Small intestine (tissue), 7 donors: Measurements from ENCODE around the gene SLC8A1. TPM values are rescaled to one million over a fixed set of nuclear protein-coding genes. Genes with fewer than 3 reads are reported as not detected.

Source experiments
- DNase-seq, 2 donors: peaks; one replicate each; pipeline versions ENCODE4 v3.0.0 to v3.0.0-alpha.2; 2013
- FAIRE-seq: peaks from 2 replicates; lab custom pipeline; 2012; peaks lifted over from hg19 to GRCh38; lab: Jason Lieb, UNC
- H3K27ac ChIP-seq, 3 donors: one replicate each; pipeline ENCODE4 v1.5.1; 2013; ENCODE audit warnings: low read length in 2 of 3, mild to moderate bottlenecking in 2 of 3, control low read depth in 1 of 3, inconsistent platforms in 1 of 3, low read depth in 1 of 3, moderate library complexity in 1 of 3
- H3K27me3 ChIP-seq, 3 donors: one replicate each; pipeline ENCODE4 v1.6.1; 2013; ENCODE audit warnings: low read length in 3 of 3, inconsistent platforms in 1 of 3; ENCODE audit not compliant: control insufficient read depth in 3 of 3, insufficient read depth in 3 of 3
- H3K36me3 ChIP-seq, 3 donors: one replicate each; pipeline ENCODE4 v1.6.1; 2013; ENCODE audit warnings: low read length in 3 of 3, inconsistent platforms in 1 of 3, low read depth in 1 of 3, mild to moderate bottlenecking in 1 of 3, moderate library complexity in 1 of 3; ENCODE audit not compliant: control insufficient read depth in 3 of 3, insufficient read depth in 2 of 3
- H3K4me1 ChIP-seq, 3 donors: one replicate each; pipeline ENCODE4 v1.6.1; 2013; ENCODE audit warnings: low read length in 2 of 3, inconsistent platforms in 1 of 3, low read depth in 1 of 3, mild to moderate bottlenecking in 1 of 3, moderate library complexity in 1 of 3; ENCODE audit not compliant: control insufficient read depth in 3 of 3, insufficient read depth in 2 of 3
- H3K4me3 ChIP-seq, 3 donors: one replicate each; pipeline ENCODE4 v1.5.1; 2013; ENCODE audit warnings: low read length in 3 of 3, control low read depth in 1 of 3, inconsistent platforms in 1 of 3, low read depth in 1 of 3, mild to moderate bottlenecking in 1 of 3, moderate library complexity in 1 of 3
- H3K9me3 ChIP-seq, 2 donors: one replicate each; pipeline ENCODE4 v1.6.1; 2013; ENCODE audit warnings: low read depth in 1 of 2, low read length in 1 of 2; ENCODE audit not compliant: control insufficient read depth in 2 of 2, insufficient read depth in 1 of 2
- WGBS, 3 donors: extraction: QIAGEN DNeasy Blood & Tissue Kit; methylation state at CpG; one replicate each; pipeline ENCODE4 v1.1.7; 2013; 5-methylcytosine and 5-hydroxymethylcytosine counted together
- polyA plus RNA-seq, 4 donors: library from polyadenylated mRNA; stranded (reverse) in 3 of 4; unstranded in 1 of 4; fragments of 200-250 nt in 3 of 4; fragments of 120-200 nt in 1 of 4; gene quantifications; one replicate each; pipeline versions ENCODE4 v1.2.1 to v1.2.3, GENCODE V29; 2013
- donor health status: healthy with polysubstance abuse.
- donor health status: control.
- donor health status: control.
- donor health status: Bipolar disorder and iron deficiency.
- donor health status: healthy.

Gene SLC8A1
- polyA plus RNA-seq, 4 donors, result 0.22 to 5.6 (median 1.9) TPM

GRCh38 chr2:40397765-40398164 is 54.1 kb downstream of the SLC8A1 start:
- Histone ChIP-seq H3K9me3 (no peaks in the 10 kb centered on the region), H3K4me3 (no peak overlapping the region), H3K27me3 (no peaks in the 10 kb centered on the region), H3K36me3 (no peaks in the 10 kb centered on the region), H3K4me1 (peaks cover 0 to 2% (median 0%) of the 10 kb centered on the region in 3 donors), H3K27ac (no peak overlapping the region)
- WGBS, 3 donors, result 85 to 94% (median 86%) methylated on average over 1 of the region's 1 CpG
- DNase-seq, result no peak
- no peak for FAIRE-seq

DNA sequence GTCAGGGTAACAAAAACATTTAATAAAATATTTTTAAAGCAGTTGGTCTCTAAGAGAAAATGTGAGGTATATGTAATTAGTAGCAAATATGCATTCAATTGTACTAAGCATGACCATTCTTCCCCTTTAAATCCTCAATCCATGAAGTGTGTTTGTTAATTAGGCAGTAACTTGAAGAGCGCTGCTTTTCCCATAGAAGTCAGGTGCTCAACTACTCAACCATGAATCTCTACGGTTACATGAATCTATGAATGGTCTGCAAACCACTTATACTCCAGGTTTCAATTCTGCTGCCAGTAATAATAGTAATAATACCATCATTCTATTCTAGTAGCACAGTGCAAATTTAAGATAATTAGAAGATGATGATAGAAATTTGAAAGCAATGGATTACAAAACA is 55.8 kb downstream of the SLC8A1 start:
- no peak overlapping the region for H3K27ac ChIP-seq
- WGBS, 3 donors, result 81 to 86% (median 81%) methylated on average over 2 of the region's 2 CpGs
- no peaks in the 10 kb centered on the region for H3K27me3 ChIP-seq
- no peak for FAIRE-seq
- H3K4me1 ChIP-seq, result peaks cover 0 to 6% (median 0%) of the 10 kb centered on the region in 3 donors
- no peak overlapping the region for H3K4me3 ChIP-seq
- no peaks in the 10 kb centered on the region for H3K9me3 ChIP-seq
- H3K36me3 ChIP-seq, result no peaks in the 10 kb centered on the region
- DNase-seq, result no peak

GRCh38 chr2:40395169-40396073 is 56.5 kb downstream of the SLC8A1 start:
- Histone ChIP-seq H3K27me3 (no peaks in the 10 kb centered on the region), H3K4me1 (peaks cover 0 to 6% (median 0%) of the 10 kb centered on the region in 3 donors), H3K4me3 (no peak overlapping the region), H3K36me3 (no peaks in the 10 kb centered on the region), H3K9me3 (no peaks in the 10 kb centered on the region), H3K27ac (no peak overlapping the region)
- no peak for FAIRE-seq
- 50 to 63% (median 62%) methylated on average over 4 of the region's 4 CpGs for WGBS, 3 donors
- DNase-seq, result no peak

DNA sequence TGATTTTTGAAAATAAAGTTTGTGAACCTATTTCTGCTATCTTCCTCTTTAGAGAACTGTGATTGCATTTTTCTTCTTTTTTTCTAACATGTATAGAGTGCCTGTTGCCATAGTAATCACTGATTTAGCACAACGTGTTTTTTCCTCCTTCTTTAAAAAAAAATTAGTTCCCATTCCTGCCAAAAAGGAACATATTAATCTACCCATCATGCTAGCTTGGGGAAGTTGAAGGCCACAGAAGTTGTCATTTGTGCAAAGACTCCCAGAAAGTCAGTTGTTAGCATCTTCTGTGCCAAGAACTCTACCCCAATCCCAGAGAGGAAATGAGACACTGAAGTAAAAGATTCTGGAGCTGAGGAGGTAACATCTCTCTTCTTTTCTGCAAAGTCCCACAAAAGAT is 57.3 kb downstream of the SLC8A1 start:
- no peaks in the 10 kb centered on the region for H3K36me3 ChIP-seq
- 29 to 62% (median 43%) methylated on average over 1 of the region's 1 CpG for WGBS, 3 donors
- no peaks in the 10 kb centered on the region for H3K9me3 ChIP-seq
- H3K27me3 ChIP-seq, result no peaks in the 10 kb centered on the region
- no peak overlapping the region for H3K4me3 ChIP-seq
- FAIRE-seq, result no peak
- DNase-seq, result no peak
- H3K27ac ChIP-seq, result no peak overlapping the region
- peaks cover 0 to 6% (median 0%) of the 10 kb centered on the region in 3 donors for H3K4me1 ChIP-seq

DNA sequence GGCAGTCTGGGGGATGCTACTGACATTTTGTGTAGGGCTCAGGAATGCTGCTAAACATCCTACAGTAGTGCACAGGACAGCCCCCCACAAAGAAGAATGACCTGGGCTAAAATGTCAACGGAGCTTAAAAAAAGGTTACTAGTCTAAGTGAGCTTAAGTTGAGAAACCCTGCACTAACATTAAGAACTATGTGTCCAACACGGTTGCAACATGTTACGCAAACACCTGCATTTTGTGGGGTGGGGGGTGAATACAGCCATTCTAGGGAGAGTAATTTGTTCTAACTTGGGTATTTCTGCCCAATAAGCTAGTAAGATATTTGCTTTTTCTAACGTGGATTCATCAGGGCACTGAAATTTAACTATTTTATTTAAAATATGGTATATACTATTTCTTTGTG is 57.9 kb downstream of the SLC8A1 start:
- Histone ChIP-seq H3K27ac (no peak overlapping the region), H3K36me3 (no peaks in the 10 kb centered on the region), H3K27me3 (no peaks in the 10 kb centered on the region), H3K4me1 (peaks cover 0 to 6% (median 0%) of the 10 kb centered on the region in 3 donors), H3K4me3 (no peak overlapping the region), H3K9me3 (no peaks in the 10 kb centered on the region)
- DNase-seq (no peak), FAIRE-seq (no peak)
- WGBS, 3 donors, result 78 to 93% (median 87%) methylated on average over 4 of the region's 4 CpGs

- no peaks in the 10 kb centered on the region for H3K9me3 ChIP-seq
- H3K36me3 ChIP-seq, result no peaks in the 10 kb centered on the region
- H3K27me3 ChIP-seq, result no peaks in the 10 kb centered on the region
- H3K4me3 ChIP-seq, result no peak overlapping the region
- FAIRE-seq, result no peak
- WGBS, 3 donors, result 81 to 85% (median 83%) methylated on average over 5 of the region's 5 CpGs
- no peak for DNase-seq
- H3K4me1 ChIP-seq, result peaks cover 0 to 4% (median 3%) of the 10 kb centered on the region in 3 donors
- no peak overlapping the region for H3K27ac ChIP-seq
These were observed 63.7 kb downstream of the SLC8A1 start for GRCh38 chr2:40388161-40388560.

DNA sequence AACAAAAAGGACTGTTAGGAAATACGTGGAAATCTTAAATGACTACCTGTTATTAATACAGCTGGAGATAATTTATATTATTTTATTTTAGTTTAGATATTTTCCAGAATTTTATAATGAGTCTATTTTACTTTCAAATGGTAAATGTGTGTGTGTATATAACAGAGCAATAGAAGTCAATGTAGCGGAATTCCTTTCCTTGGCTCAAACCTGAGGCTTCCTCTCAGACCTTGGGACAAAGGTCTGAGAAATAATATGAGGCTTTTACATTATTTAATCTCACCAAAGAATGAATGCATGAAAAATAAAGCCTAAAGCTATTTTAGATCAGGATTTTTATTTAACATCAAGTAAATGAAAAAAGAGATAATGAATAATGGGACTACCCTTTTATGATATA is 65.7 kb downstream of the SLC8A1 start:
- no peak for FAIRE-seq
- Histone ChIP-seq H3K27me3 (no peaks in the 10 kb centered on the region), H3K36me3 (no peaks in the 10 kb centered on the region), H3K4me3 (no peak overlapping the region), H3K27ac (no peak overlapping the region), H3K4me1 (peaks cover 0 to 3% (median 0%) of the 10 kb centered on the region in 3 donors), H3K9me3 (peaks cover 0 to 5% of the 10 kb centered on the region in 2 donors)
- DNase-seq, result no peak
- WGBS, 3 donors, result 47 to 66% (median 50%) methylated on average over 2 of the region's 2 CpGs

DNA sequence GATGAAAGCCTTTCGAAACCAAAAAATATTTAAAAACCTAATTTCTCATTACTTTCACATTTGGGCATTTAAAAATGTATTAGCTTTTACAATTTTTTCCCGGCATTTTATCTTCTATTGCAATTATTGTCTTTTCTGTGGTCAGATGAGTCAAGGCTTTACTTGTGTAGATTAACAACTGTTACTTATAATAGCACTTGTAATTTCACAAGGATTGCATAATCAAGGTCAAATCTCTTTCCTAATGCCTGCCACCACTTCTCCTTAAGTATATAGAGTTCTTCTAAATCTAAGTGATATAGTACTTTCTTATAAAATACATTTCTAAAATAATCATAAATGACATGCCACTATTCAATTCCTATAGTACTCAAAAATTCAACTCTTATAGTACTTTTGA is 67.2 kb downstream of the SLC8A1 start:
- Histone ChIP-seq H3K27me3 (no peaks in the 10 kb centered on the region), H3K9me3 (peaks cover 0 to 12% of the 10 kb centered on the region in 2 donors), H3K27ac (no peak overlapping the region), H3K4me1 (peaks cover 0 to 3% (median 0%) of the 10 kb centered on the region in 3 donors), H3K36me3 (no peaks in the 10 kb centered on the region), H3K4me3 (no peak overlapping the region)
- FAIRE-seq (no peak), DNase-seq (peak; percentile 17 to 28)
- WGBS, 3 donors, result 5 to 46% (median 13%) methylated on average over 2 of the region's 2 CpGs
